ENCODE data around the gene SBNO2. TPM values are rescaled to one million over a fixed set of nuclear protein-coding genes. Genes with fewer than 3 reads are reported as not detected.

Gene SBNO2
- polyA plus RNA-seq, 1 experiment: 9.9 TPM

GRCh38 chr19:1123885-1124677 lies 50.0 kb downstream of the SBNO2 start:
- POLR2A ChIA-PET: interaction anchor here (1.6 kb wide), 1 partner anchor 145 kb away, joined by 4 read pairs; the partner anchor contains the start of gene CIRBP
- CTCF ChIA-PET: interaction anchor here (0.6 to 2.4 kb wide), 4 partner anchors 11 to 121 kb away, joined by 3 to 8 read pairs (median 4); no protein-coding TSS in a partner anchor
- Histone ChIP-seq H3K9me3 (ENCODE audit: control insufficient read depth, insufficient read depth, low read length) (peaks cover 10% of the 10 kb centered on the region; the same call in 1 of the 2 replicates), H3K4me3 (ENCODE audit: low read depth, low read length) (no peak overlapping the region), H3K27ac (ENCODE audit: low read depth, low read length) (no peak overlapping the region), H3K27me3 (ENCODE audit: control insufficient read depth, insufficient read depth, low read length) (no peaks in the 10 kb centered on the region)
- no peak for DNase-seq (ENCODE audit: low read depth, low spot score)
- no peak for TF ChIP-seq CTCF (IDR thresholded peaks at IDR 0.05; ENCODE audit: low read depth, low read length)

- Histone ChIP-seq H3K27me3 (ENCODE audit: control insufficient read depth, insufficient read depth, low read length) (no peaks in the 10 kb centered on the region), H3K9me3 (ENCODE audit: control insufficient read depth, insufficient read depth, low read length) (peaks cover 10% of the 10 kb centered on the region; the same call in 1 of the 2 replicates), H3K27ac (ENCODE audit: low read depth, low read length) (no peak overlapping the region), H3K4me3 (ENCODE audit: low read depth, low read length) (no peak overlapping the region)
- CTCF ChIA-PET: interaction anchor here (0.6 to 2.4 kb wide), 2 partner anchors 10 to 56 kb away, joined by 3 to 6 read pairs; no protein-coding TSS in a partner anchor
- no peak for DNase-seq (ENCODE audit: low read depth, low spot score)
- no peak for TF ChIP-seq CTCF (IDR thresholded peaks at IDR 0.05; ENCODE audit: low read depth, low read length)
- POLR2A ChIA-PET: interaction anchor here (0.6 to 1.6 kb wide), 3 partner anchors 10 to 146 kb away, joined by 3 to 4 read pairs (median 3); partner anchors contain the start of gene CIRBP
Measured at GRCh38 chr19:1123381-1123780, 50.7 kb downstream of the SBNO2 start.

GRCh38 chr19:1122972-1123363 lies 51.1 kb downstream of the SBNO2 start:
- ChIA-PET CTCF (interaction anchor here (2.4 kb wide), 1 partner anchor 10 kb away, joined by 6 read pairs; no protein-coding TSS in a partner anchor), POLR2A (interaction anchor here (0.6 to 1.6 kb wide), 3 partner anchors 10 to 146 kb away, joined by 3 to 4 read pairs (median 3); partner anchors contain the start of gene CIRBP)
- H3K4me3 ChIP-seq (ENCODE audit: low read depth, low read length): no peak overlapping the region
- no peak overlapping the region for H3K27ac ChIP-seq (ENCODE audit: low read depth, low read length)
- peaks cover 10% of the 10 kb centered on the region; the same call in 1 of the 2 replicates for H3K9me3 ChIP-seq (ENCODE audit: control insufficient read depth, insufficient read depth, low read length)
- TF ChIP-seq CTCF (IDR thresholded peaks at IDR 0.05; ENCODE audit: low read depth, low read length): no peak
- no peaks in the 10 kb centered on the region for H3K27me3 ChIP-seq (ENCODE audit: control insufficient read depth, insufficient read depth, low read length)
- DNase-seq (ENCODE audit: low read depth, low spot score): no peak

GRCh38 chr19:1122021-1122971 lies 51.8 kb downstream of the SBNO2 start:
- TF ChIP-seq CTCF (IDR thresholded peaks at IDR 0.05; ENCODE audit: low read depth, low read length): no peak
- H3K27ac ChIP-seq (ENCODE audit: low read depth, low read length): no peak overlapping the region
- no peak overlapping the region for H3K4me3 ChIP-seq (ENCODE audit: low read depth, low read length)
- ChIA-PET POLR2A (interaction anchor here (1.0 to 1.6 kb wide), 3 partner anchors 9 to 147 kb away, joined by 3 to 4 read pairs (median 3); partner anchors contain the start of gene CIRBP), CTCF (interaction anchor here (2.4 kb wide), 1 partner anchor 9 kb away, joined by 6 read pairs; no protein-coding TSS in a partner anchor)
- peaks cover 10% of the 10 kb centered on the region; the same call in 1 of the 2 replicates for H3K9me3 ChIP-seq (ENCODE audit: control insufficient read depth, insufficient read depth, low read length)
- H3K27me3 ChIP-seq (ENCODE audit: control insufficient read depth, insufficient read depth, low read length): no peaks in the 10 kb centered on the region
- DNase-seq (ENCODE audit: low read depth, low spot score): no peak
